ENCODE data around the gene CASQ2.
A peak's percentile ranks its signal among the peaks of the same experiment; 100 is the strongest.

The CASQ2 gene

GRCh38 chr1:115740811-115741210, 27.7 kb downstream of the CASQ2 start:
- no peak for FAIRE-seq
- DNase-seq (ENCODE audit: extremely low spot score, insufficient read length, low read depth): no peak

GRCh38 chr1:115732316-115732715, 36.2 kb downstream of the CASQ2 start:
- DNase-seq (ENCODE audit: extremely low spot score, insufficient read length, low read depth) (no peak), FAIRE-seq (no peak)

GRCh38 chr1:115729756-115730155, 38.8 kb downstream of the CASQ2 start:
- peak; percentile 86 for FAIRE-seq

GRCh38 chr1:115728341-115728740, 40.2 kb downstream of the CASQ2 start:
- DNase-seq (ENCODE audit: extremely low spot score, insufficient read length, low read depth) (no peak), FAIRE-seq (no peak)

More at GRCh38 chr1:115729756-115730155, 38.8 kb downstream of the CASQ2 start:
- peak; percentile 48 for DNase-seq (ENCODE audit: extremely low spot score, insufficient read length, low read depth)

GRCh38 chr1:115727706-115728249, 40.7 kb downstream of the CASQ2 start:
- FAIRE-seq: no peak
- no peak for DNase-seq (ENCODE audit: extremely low spot score, insufficient read length, low read depth)

- DNase-seq (ENCODE audit: extremely low spot score, insufficient read length, low read depth): no peak
Measured at GRCh38 chr1:115726570-115726969, 41.9 kb downstream of the CASQ2 start.

GRCh38 chr1:115726161-115726560, 42.4 kb downstream of the CASQ2 start:
- DNase-seq (ENCODE audit: extremely low spot score, insufficient read length, low read depth) (no peak), FAIRE-seq (no peak)

More at GRCh38 chr1:115726570-115726969, 41.9 kb downstream of the CASQ2 start:
- no peak for FAIRE-seq

GRCh38 chr1:115725600-115725999, 42.9 kb downstream of the CASQ2 start:
- FAIRE-seq: no peak
- DNase-seq (ENCODE audit: extremely low spot score, insufficient read length, low read depth): no peak

- DNase-seq (ENCODE audit: extremely low spot score, insufficient read length, low read depth) (no peak), FAIRE-seq (no peak)
Measured at GRCh38 chr1:115723756-115724155, 44.8 kb downstream of the CASQ2 start.

GRCh38 chr1:115722221-115722620, 46.3 kb downstream of the CASQ2 start:
- no peak for DNase-seq (ENCODE audit: extremely low spot score, insufficient read length, low read depth)
- FAIRE-seq: no peak

- DNase-seq (ENCODE audit: extremely low spot score, insufficient read length, low read depth) (no peak), FAIRE-seq (no peak)
Measured at GRCh38 chr1:115719285-115719684, 49.2 kb downstream of the CASQ2 start.

GRCh38 chr1:115718011-115718754, 50.3 kb downstream of the CASQ2 start:
- no peak for FAIRE-seq
- no peak for DNase-seq (ENCODE audit: extremely low spot score, insufficient read length, low read depth)

GRCh38 chr1:115717541-115717940, 51.0 kb downstream of the CASQ2 start:
- FAIRE-seq: no peak
- DNase-seq (ENCODE audit: extremely low spot score, insufficient read length, low read depth): no peak

GRCh38 chr1:115714572-115715141, 53.9 kb downstream of the CASQ2 start:
- no peak for DNase-seq (ENCODE audit: extremely low spot score, insufficient read length, low read depth)
- no peak for FAIRE-seq

- FAIRE-seq (no peak), DNase-seq (ENCODE audit: extremely low spot score, insufficient read length, low read depth) (no peak)
Measured at GRCh38 chr1:115713906-115714305, 54.6 kb downstream of the CASQ2 start.

GRCh38 chr1:115712911-115713609, 55.5 kb downstream of the CASQ2 start:
- DNase-seq (ENCODE audit: extremely low spot score, insufficient read length, low read depth) (no peak), FAIRE-seq (no peak)

GRCh38 chr1:115710859-115711624, 57.5 kb downstream of the CASQ2 start:
- DNase-seq (ENCODE audit: extremely low spot score, insufficient read length, low read depth): no peak
- no peak for FAIRE-seq

- DNase-seq (ENCODE audit: extremely low spot score, insufficient read length, low read depth) (no peak), FAIRE-seq (peak; percentile 60)
Measured at GRCh38 chr1:115706587-115707425, 61.7 kb downstream of the CASQ2 start.

- FAIRE-seq: no peak
- DNase-seq (ENCODE audit: extremely low spot score, insufficient read length, low read depth): no peak
Measured at GRCh38 chr1:115705963-115706362, 62.6 kb downstream of the CASQ2 start.

Measured in GM18507 (cell line).